Inflammatory macrophage (primary cell): ENCODE measurements around the gene CD72.
"Not testable (repeated sequence)": the region's sequence is repeated elsewhere in the genome, so short reads cannot be mapped to it uniquely, and the experiment has no call there.

Experiments
- DNase-seq, 2 donors: peaks; one replicate each; pipeline ENCODE4 v3.0.0-alpha.2; 2020 to 2022

CD72 gene

DNA sequence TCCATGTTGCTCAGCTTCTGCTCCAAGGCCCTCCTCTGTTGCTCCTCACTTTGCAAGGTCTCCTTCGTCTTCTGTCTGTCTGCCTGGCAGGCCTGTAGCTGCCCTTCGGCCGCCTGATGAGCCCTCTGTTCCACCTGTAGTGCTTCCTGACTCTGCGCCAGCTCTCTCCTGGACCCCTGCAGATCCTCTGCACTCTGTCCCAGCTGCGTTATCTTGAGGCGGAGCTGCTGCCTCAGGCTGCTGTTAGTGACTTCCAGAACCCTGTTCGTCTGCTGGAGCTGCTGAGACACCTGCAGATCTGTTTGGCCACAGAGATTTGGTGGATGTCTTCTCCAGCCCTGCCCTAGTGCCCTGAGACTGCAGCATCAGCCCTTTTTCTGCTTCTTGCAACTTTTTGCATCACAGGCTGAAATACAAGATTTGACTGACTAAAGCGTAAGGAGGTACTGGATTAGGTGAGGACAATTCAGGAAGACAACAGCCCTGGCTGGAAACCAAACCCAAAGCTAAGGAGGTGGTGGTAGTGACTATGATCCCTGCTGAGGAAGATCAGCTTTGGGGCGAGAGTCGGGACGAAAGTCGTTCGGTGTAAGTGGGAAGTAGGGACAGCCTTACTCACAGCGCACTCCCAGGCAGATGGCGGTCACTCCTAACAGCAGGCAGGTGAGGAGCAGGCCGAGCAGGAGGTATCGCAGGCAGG, 2.1 kb downstream of the CD72 start:
- DNase-seq: no peak

DNA sequence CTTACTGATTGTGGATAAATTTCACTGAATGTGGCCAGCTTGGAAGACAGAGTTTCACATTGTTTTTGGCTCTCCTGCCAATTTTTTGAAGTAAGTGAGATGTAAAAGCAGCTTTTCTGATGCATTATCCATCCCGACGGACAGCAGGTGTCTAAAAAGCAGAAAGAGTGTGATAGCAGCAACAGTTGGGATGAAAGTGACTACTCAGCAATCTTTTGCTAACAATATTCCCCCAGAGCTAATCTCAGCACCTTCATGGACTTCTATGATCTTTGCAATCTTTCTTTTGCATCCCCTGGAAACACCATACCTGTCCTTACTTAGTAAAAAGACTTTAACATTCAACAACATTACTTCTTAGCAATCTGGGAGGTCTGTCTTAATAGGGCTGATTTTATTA, 5.4 kb downstream of the CD72 start:
- no peak for DNase-seq

DNA sequence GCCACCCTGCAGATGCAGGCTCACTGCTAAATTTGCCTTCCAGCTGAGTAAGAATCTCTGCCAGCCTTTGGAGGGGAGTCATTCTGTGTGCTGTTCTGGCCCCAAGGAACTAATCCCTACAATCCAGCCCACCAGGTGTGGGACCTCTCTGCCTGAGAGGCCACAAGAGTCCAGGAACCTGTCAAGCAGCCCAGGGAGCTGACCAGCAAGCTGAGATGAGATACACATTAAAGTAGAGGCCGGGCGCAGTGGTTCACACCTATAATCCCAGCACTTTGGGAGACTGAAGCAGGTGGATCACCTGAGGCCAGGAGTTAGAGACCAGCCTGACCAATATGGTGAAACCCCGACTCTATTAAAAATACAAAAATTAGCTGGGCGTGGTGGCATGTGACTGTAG, 6.1 kb downstream of the CD72 start:
- not testable (repeated sequence) for DNase-seq

DNA sequence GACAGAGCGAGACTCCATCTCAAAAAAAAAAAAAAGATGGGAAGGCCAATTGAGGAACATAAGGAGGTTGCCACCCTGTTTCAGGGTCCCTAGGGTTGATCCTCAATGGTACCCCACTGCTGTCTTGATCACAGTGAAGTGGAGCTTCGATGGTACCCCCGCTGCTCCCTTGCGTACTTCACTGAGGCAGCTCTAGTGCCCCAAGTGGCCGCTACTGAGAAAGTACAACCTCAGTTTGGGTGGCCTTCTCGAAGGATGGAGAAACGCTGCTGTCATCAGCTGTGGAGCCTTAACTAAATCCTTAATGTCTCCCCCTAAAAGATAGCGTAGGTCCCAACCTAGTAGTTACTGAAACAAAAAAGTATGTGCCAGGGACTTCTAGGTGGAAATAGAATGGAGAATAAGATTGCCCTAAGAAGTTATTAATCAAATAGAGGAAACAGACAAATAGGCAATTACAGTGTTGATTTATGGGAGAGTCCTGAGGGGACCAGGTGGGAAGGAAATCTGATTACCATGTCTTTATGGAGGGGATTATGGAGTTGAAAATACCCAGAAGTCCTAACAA, 6.9 kb downstream of the CD72 start:
- DNase-seq: peak; percentile 46 to 63

DNA sequence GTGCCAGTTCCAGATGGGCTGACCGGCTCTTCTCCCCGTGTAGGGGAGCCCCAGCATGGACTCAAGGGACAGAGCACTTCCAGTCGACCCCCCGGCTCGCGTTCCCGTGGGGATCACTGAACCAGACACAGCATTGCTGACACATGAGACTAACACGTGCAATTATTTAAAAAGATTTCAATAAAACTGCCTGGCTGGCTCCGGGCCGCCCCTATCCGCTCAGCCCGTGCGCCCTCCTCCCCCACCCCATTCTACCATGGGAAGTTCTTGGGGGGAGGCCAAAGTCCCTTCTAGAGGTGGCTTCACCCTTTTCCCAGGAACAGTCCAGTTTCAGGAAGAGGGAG, 8.4 kb downstream of the CD72 start:
- no peak for DNase-seq

DNA sequence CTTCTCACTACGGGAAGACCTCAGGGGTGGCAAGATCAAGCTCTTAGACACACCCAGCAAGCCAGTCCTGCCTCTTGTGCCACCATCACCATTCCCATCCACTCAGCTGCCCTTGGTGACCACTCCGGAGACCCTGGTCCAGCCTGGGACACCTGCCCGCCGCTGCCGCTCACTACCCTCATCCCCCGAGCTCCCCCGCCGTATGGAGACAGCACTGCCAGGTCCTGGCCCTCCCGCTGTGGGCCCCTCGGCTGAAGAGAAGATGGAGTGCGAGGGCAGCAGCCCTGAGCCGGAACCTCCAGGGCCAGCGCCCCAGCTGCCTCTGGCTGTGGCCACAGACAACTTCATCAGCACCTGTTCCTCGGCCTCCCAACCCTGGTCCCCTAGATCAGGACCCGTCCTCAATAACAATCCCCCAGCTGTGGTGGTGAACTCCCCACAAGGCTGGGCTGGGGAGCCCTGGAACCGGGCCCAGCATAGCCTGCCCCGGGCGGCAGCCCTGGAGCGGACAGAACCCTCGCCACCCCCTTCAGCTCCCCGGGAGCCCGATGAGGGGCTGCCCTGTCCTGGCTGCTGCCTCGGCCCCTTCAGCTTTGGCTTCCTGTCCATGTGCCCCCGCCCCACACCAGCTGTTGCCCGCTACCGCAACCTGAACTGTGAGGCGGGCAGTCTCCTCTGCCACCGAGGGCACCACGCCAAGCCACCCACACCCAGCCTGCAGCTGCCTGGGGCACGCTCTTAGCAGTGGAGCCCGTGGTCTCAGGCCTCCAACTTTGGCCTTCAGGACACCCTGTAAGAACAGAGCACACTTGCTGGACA, 9.0 kb downstream of the CD72 start:
- no peak for DNase-seq

DNA sequence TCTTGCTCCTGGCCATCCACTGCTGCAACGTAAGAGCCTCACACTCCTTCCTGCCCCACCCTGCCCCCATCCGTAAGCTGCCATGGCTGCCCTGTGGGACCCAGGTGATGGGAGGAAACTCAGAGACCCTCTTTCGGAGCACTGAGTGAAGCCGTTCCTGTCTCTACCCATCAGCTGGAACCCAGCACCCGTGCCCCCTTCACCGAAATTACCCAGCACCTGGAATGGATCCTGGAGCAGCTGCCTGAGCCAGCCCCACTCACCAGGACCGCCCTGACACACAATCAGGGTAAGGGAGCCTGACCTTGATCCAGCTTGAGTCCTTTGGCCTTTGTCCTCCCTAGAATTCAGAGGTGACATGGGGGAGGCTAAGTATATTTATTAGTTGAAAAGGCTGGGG, 10.0 kb downstream of the CD72 start:
- DNase-seq: no peak

DNA sequence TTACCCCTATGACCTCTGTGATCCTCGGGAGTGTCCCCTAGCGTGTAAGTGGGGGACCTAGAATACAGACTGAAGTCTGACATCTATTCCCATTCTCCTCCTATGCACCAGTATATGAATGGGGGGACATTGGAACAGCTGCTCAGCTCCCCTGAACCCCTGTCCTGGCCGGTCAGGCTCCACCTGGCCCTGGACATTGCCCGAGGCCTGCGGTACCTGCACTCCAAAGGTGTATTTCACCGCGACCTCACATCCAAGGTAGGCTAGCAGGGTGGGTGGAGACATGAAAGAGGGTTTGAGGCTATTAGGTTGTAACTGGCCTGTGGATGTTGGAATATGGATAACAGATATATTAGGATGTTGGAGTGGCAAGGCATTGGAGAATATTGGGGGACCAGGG, 11.5 kb downstream of the CD72 start:
- DNase-seq: no peak

DNA sequence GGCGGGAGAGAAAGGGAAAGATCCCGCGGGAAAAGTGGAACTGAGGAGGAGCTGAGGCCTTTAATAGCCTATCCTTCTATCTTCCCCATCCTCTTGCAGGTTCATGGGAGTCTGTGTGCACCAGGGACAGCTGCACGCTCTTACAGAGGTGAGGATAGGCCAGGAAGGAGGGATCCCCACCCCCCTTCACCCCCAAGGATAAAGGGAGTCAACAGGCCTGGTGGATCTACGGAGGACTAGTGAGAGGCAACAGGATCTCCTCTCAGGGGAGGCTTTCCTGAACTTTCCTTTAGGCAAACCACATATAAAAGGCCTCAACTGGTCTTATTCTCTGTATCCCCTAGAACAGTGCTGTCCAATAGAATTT, 12.1 kb downstream of the CD72 start:
- DNase-seq: no peak

DNA sequence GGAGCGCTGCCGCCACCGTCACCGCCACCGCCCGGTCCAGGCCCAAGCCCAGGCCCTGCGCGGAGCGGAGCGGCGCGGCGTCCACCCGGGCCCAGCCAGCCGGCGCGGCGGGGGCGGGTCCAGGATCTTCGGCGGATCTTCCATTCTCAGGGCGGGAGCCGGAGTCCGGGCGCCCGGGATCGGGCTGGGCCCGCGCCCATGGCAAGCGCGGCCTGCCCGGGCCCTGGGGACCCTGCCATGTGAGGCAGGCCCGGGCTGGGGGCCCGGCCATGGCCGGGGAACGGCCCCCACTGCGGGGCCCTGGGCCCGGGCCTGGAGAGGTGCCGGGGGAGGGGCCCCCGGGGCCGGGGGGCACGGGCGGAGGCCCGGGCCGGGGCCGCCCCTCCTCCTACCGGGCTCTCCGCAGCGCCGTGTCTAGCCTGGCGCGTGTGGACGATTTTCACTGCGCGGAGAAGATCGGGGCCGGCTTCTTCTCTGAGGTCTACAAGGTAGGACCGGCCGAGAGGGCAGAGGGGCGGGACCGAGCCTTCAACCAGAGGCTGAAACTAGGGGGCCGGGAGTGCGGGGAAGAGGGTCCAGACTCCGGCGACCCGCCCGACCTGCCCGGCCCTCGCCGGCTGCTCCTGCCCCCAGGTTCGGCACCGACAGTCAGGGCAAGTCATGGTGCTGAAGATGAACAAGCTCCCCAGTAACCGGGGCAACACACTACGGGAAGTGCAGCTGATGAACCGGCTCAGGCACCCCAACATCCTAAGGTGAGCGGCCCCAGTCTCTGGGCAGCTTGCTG, 12.7 kb downstream of the CD72 start:
- no peak for DNase-seq

DNA sequence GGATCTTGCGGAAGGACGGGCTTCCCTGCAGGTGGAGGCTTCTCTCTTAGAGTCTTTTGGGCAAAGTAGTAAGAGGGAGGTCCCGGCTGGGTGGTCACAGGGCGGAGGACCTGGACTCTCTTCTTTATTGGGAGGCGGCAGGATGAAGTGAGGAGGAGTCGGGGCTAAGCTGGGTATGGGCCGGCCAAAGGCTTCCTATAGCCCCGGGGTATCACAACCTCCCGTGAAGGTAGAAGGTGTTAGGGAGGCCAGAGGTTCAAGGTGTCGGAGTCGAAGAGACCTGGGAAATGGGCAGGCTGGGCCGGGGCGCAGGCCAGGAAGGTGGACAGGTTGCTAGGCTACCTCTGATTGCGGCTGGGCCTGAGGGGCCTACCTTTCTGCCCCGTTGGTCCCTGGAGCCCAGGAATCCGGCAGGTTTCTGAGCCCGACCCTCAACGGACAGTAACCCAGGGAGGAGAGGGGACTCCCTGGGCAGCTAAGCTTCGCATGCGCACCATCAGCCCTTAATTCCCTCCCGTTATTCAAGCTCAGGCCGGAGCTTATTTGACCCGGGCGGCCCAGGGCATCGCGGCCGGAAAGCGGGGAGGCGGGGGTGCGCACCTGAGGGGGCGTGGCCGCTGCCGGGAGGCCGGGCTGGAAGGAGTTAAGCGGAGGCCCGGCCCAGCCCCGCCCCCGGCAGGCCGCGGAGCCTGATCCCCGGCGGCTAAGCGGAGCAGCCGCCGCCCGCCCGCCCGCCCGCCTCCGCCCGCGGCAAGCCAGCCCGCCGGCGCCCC, 13.4 kb downstream of the CD72 start, which contains the start of gene TESK1:
TESK1 (plus strand) TSS at position 685 of the 773 bp plus-strand sequence. CDS start 358 bp downstream, outside the sequence.
- peak; percentile 31 to 69 for DNase-seq

DNA sequence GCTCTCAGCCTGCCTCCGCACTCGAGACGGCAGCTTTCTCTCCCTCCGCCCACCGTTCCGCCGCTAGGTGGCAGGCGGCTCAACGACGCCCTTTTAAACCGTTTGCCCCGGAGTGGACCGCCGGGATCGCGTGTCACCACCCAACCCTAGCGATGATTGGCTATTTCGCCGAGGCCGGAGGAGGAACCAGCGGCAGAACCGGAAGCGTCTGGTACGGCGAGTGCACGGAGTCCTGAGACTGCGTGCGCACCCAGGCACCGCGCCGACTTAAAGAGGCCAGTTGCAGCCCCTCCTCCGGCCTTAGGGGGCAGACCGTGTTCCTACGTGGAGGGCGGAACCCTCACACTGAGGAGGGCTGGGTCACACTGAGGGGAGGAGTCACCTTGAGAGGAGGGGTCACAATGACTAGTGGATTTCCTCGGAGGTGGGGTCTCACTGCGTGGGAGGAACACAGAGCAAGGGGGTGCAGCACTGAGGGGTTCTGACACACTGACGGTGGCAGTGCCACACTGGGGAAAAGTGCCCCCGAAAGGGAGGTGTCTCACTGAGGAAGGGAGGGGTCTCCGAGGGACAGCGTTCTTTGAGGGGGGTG, 14.1 kb downstream of the CD72 start:
- peak; percentile 100 for DNase-seq

DNA sequence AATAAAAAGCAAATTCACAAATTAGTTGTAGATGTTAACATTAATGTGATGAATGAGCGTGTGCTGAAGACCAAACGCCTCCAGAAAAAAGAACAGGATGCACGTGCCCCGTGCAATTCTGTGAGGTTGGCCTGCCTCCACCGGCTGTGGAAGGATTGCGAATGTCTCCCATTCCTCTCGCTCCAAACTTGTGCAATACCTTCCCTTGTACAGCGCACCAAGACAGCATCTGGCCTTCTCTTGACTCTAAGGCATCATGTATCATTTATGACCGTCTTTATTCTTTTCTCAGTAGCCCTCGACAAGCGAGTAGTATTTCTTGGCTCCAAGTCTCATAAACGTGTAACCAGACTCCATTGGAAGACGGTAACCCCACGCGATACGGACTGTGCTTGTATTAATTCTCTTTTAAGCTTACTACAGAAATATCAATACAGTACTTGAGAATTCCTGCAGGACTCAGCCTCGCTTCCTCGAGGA, 14.7 kb downstream of the CD72 start:
- DNase-seq: peak; percentile 59 to 62

DNA sequence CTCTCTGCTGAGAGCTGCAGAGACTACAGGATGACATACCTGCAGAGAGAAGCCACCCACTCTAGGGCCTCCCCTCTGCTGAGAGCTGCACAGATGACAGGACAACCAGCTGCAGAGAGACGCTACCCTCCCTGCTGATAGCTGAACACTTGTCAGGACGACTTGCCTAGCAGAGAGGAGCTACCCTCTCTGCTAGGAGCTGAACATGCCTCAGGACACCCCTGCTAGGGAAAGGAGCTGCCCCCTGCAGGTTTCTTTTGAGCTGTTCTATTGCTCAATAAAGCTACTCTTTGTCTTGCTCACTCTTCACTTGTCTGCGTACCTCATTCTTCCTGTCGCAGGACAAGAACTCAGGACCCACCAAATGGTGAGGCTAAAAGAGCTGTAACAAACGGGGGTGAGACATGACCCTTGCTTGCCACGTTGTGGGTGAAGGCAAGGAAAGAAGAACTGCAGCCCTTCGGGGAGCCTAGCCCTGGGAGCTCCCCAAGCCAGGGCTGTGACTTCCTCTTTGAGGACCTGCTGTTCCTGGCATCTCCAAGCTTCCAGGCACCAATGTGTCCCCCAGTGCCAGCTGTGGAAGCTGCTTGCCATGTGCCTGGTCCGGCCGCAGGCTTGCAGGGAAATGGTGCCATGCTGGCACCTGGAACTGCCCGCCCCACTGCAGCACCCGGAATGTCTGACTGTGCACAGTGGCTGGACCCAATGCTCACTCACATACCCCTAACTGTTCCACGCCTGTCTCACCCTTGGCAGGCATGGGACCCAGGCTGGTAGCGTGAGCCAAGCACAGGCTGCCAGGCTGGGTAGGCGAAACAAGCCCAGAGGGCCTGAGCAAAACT, 18.2 kb downstream of the CD72 start:
- DNase-seq: peak; percentile 36 to 53

DNA sequence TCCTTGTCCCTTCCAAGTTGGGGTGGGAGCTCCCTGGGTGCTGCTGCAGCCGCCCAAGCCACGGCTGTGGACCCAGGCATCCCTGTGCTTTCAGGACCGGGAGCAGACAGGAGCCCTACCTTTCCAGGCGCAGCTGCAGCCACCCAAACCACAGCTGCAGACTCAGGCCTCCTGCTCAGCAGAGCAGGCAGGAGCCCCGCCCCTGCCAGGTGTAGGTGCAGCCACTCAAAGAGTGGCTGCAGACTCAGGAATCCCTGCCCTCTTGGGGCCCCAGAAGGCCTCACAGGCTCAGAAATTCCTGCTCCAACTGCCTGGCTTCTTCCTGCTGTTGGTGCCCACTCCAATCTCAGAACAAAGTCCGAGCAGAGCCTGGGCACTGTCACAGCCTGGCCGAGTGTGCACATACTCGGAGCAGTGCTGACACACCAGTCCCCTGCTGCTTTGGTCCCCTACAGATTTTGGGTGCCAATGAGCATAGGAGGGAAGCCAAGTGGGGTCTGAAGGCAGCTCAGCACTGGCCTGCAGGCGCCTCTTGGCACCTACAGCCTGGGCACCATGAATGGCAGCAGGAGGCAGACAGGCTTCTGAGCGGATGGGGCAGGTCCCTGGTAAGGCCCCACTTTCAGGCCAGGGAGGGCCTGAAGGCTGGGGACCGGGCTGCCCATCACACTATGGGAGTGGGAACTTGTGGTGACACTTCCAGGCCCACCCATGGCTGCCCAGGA, 19.2 kb downstream of the CD72 start:
- no peak for DNase-seq

DNA sequence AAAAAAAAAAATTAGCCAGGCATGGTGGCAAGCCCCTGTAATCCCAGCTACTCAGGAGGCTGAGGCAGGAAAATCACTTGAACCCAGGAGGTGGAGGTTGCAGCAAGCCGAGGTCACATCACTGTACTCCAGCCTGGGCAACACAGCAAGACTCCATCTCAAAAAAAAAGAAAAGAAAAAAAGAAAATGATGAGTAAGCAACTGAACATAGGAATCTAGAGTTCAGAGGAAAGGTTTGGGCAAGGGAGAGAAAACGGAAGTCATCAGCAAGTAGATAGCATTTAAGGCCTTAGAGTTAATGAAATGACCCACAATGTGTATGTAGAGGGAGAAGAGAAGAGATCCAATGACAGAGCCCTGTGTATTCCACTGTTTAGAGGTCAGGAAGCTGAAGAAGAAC, 21.3 kb downstream of the CD72 start:
- not testable (repeated sequence) for DNase-seq

DNA sequence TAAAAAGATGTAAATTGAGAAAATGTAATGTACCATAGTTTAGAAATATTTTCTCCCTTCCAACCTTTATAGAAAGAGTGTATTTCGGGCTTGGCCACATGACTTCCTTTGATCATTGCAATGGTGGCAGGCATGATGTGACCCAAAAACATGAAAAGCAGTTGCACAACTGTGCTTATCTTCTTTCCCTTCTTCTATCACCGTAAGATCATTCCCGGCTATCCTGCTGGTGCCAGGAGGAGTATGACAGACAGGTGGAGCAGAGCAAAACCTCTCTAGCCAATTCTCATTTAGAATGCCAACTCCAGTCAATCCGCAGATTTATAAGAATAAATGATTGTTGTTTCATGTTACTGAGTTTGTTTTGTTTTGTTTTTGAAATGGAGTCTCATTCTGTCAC, 23.7 kb downstream of the CD72 start:
- no peak for DNase-seq

DNA sequence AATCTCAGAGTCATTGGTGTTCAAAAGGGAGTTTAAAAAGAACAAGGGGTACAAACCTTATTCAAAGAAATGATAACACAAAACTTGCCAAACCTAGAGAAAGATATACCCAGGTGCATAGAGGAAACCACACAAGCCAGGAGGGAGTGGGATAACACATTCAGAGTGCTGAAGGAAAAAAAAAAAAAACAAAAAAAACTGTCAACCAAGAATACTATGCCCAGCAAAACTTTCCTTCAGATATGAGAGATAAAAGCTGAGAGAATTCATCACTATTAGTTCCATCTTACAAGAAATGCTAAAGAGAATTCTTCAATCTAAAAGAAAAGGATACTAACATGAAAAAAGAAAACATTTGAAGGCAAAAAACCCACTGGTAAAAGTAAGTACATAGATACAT, 24.6 kb downstream of the CD72 start:
- no peak for DNase-seq

DNA sequence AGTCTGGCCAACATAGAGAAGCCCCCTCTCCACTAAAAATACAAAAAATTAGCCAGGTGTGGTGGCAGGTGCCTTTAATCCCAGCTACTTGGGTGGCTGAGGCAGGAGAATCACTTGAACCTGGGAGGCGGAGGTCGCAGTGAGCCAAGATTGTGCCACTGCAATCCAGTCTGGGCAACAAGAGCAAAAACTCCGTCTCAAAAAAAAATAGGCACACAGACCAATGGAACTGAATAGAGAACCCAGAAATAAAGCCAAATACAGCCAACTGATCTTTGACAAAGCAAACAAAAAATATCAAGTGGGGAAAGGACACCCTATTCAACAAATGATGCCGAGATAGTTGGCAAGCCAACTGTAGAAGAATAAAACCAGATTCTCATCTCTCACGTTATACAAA, 29.7 kb downstream of the CD72 start:
- not testable (repeated sequence) for DNase-seq

DNA sequence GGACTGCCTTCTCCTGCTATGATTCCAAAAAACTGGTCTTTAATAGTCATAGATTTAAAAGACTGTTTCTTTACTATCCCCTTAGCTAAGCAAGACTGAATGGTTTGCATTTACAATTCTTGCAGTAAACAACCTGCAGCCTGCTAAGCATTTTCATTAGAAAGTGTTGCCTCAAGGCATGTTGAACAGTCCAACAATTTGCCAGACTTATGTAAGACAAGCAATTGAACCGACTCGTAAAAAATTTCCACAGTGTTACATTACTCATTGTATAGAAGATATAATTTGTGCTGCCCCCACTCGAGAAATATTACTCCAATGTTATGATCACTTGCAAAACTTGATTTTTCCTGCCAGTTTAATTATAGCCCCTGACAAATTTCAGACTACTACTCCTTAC, 33.5 kb downstream of the CD72 start:
- not testable (repeated sequence) for DNase-seq
